HCT116 (cell line): ENCODE results near the gene KBTBD8. TPM values are rescaled to one million over a fixed set of nuclear protein-coding genes. Genes with fewer than 3 reads are reported as not detected.

Experiments
- ATAC-seq: fragments of 200-7000 bp; cut with Tn5 transposase; 2 replicates; pipeline ENCODE4 v1.9.1; 2020; ENCODE audit warnings: mild to moderate bottlenecking, moderate library complexity
- BruUV-seq: library from RNA; stranded (reverse); fragments of 400-500 nt; replicated peaks from 2 replicates; lab custom pipeline; 2021; lab: Mats Ljungman, UMichigan
- CTCF ChIA-PET: fragments of 300-600 bp; sonication (Branson Sonifier 250); formaldehyde crosslinking; loops from one replicate; lab custom pipeline; 2021; ENCODE audit warnings: antibody characterized with exemption; lab: Charles Lee
- POLR2A ChIA-PET: fragments of 300-600, 350-600 bp; sonication (Branson Sonifier 250); formaldehyde crosslinking; loops from one replicate; lab custom pipeline; 2021; ENCODE audit warnings: antibody characterized with exemption; lab: Charles Lee
- RAD21 ChIA-PET, 2 experiments: fragments of 300-600 bp; sonication (Branson Sonifier 250); formaldehyde crosslinking; loops; one replicate each; lab custom pipeline; 2023; ENCODE audit warnings: low total read pairs in 2 of 2; ENCODE audit not compliant: uncharacterized antibody in 2 of 2, unreplicated experiment in 2 of 2, low non-redundant PET in 1 of 2; lab: Charles Lee
- DNase-seq: peaks from one replicate; pipeline ENCODE4 v3.0.0-alpha.2; 2010; ENCODE audit warnings: low read depth, low spot score
- H2AFZ ChIP-seq: fragments of 200-600 bp; shearing (Covaris generic), sonication (generic); 2 replicates; pipeline ENCODE4 v1.6.1; 2017; ENCODE audit warnings: low read depth, mixed run types, mixed read lengths, antibody characterized with exemption, low read length; ENCODE audit not compliant: poor library complexity, severe bottlenecking
- H3K27ac ChIP-seq: 2 replicates; pipeline ENCODE4 v1.5.1; 2012; ENCODE audit warnings: low read depth, low read length
- H3K27me3 ChIP-seq: fragments of 200-600 bp; sonication (generic); 2 replicates; pipeline ENCODE4 v1.6.1; 2016; ENCODE audit warnings: mixed run types, low read length, mixed read lengths; ENCODE audit not compliant: insufficient read depth
- H3K36me3 ChIP-seq, 2 experiments: fragments of 200-500 bp in 1 of 2; fragments of 200-600 bp in 1 of 2; sonication (Bioruptor generic) in 1 of 2; sonication (generic) in 1 of 2; 2 replicates each; pipeline versions ENCODE4 v1.5.1 to v1.6.1; 2014 to 2016; ENCODE audit warnings: low read length in 2 of 2, inconsistent platforms in 1 of 2, mixed read lengths in 1 of 2, mixed run types in 1 of 2; ENCODE audit not compliant: insufficient read depth in 2 of 2, control insufficient read depth in 1 of 2
- H3K4me1 ChIP-seq, 2 experiments: fragments of 200-600 bp in 1 of 2; sonication (generic) in 1 of 2; 2 replicates each; pipeline versions ENCODE4 v1.5.1 to v1.6.1; 2012 to 2017; ENCODE audit warnings: low read length in 2 of 2, inconsistent platforms in 1 of 2, mild to moderate bottlenecking in 1 of 2, mixed read lengths in 1 of 2, mixed run types in 1 of 2, moderate library complexity in 1 of 2; ENCODE audit not compliant: insufficient read depth in 2 of 2, control insufficient read depth in 1 of 2
- H3K4me2 ChIP-seq: fragments of 200-600 bp; sonication (generic); 2 replicates; pipeline ENCODE4 v1.6.1; 2017; ENCODE audit warnings: mixed run types, low read length, mixed read lengths
- H3K4me3 ChIP-seq, 2 experiments: fragments of 200-600 bp in 1 of 2; sonication (generic) in 1 of 2; replicated peaks in 1 of 2; 2 replicates each; pipeline ENCODE4 v1.5.1; 2011 to 2016; ENCODE audit warnings: low read length in 2 of 2, control low read depth in 1 of 2, low read depth in 1 of 2, mild to moderate bottlenecking in 1 of 2, mixed read lengths in 1 of 2, mixed run types in 1 of 2
- H3K79me2 ChIP-seq: fragments of 200-600 bp; sonication (generic); 2 replicates; pipeline ENCODE4 v1.6.1; 2017; ENCODE audit warnings: mild to moderate bottlenecking, mixed run types, low read length, moderate library complexity, mixed read lengths; ENCODE audit not compliant: insufficient read depth
- H3K9ac ChIP-seq: fragments of 200-600 bp; sonication (generic); 2 replicates; pipeline ENCODE4 v1.6.1; 2016; ENCODE audit warnings: low read length, mixed read lengths
- H3K9me2 ChIP-seq: fragments of 200-600 bp; sonication (generic), shearing (Covaris generic); 2 replicates; pipeline ENCODE4 v1.6.1; 2017; ENCODE audit warnings: mixed run types, mild to moderate bottlenecking, moderate library complexity; ENCODE audit not compliant: insufficient read depth
- H3K9me3 ChIP-seq, 2 experiments: fragments of 200-500 bp in 1 of 2; fragments of 200-600 bp in 1 of 2; sonication (Bioruptor generic) in 1 of 2; sonication (generic) in 1 of 2; 2 replicates each; pipeline ENCODE4 v1.6.1; 2014 to 2017; ENCODE audit warnings: low read length in 2 of 2, mixed read lengths in 2 of 2, inconsistent platforms in 1 of 2, low read depth in 1 of 2, mild to moderate bottlenecking in 1 of 2, mixed run types in 1 of 2, moderate library complexity in 1 of 2; ENCODE audit not compliant: control insufficient read depth in 1 of 2, insufficient read depth in 1 of 2
- H4K20me1 ChIP-seq: fragments of 200-600 bp; sonication (generic), shearing (Covaris generic); 2 replicates; pipeline ENCODE4 v1.6.1; 2017; ENCODE audit warnings: mixed run types, mild to moderate bottlenecking, moderate library complexity; ENCODE audit not compliant: insufficient read depth
- CBX3 ChIP-seq: IDR thresholded peaks from 2 replicates; pipeline ENCODE4 v1.6.1; 2012; ENCODE audit warnings: low read depth
- CEBPB ChIP-seq: IDR thresholded peaks from 2 replicates; pipeline ENCODE4 v1.6.1; 2012; ENCODE audit warnings: low read depth
- CTCF ChIP-seq, 3 experiments: fragments of 200-600 bp in 1 of 3; sonication (generic) in 1 of 3; IDR thresholded peaks in 2 of 3; conservative IDR thresholded peaks in 1 of 3; 2 replicates each; pipeline ENCODE4 v1.5.1; 2012 to 2017; ENCODE audit warnings: low read depth in 2 of 3, low read length in 2 of 3, antibody characterized with exemption in 1 of 3, borderline replicate concordance in 1 of 3, control low read depth in 1 of 3, mild to moderate bottlenecking in 1 of 3, mixed read lengths in 1 of 3, mixed run types in 1 of 3, moderate library complexity in 1 of 3; ENCODE audit not compliant: insufficient read depth in 1 of 3
- EGR1 ChIP-seq: IDR thresholded peaks from 2 replicates; pipeline ENCODE4 v1.6.1; 2012; ENCODE audit warnings: low read depth
- ELF1 ChIP-seq: IDR thresholded peaks from 2 replicates; pipeline ENCODE4 v1.6.1; 2012; ENCODE audit warnings: low read depth, borderline replicate concordance
- EZH2 ChIP-seq: fragments of 200-600 bp; sonication (generic); IDR thresholded peaks from 2 replicates; pipeline ENCODE4 v1.6.1; 2017; ENCODE audit warnings: antibody characterized with exemption, mixed run types
- FOSL1 ChIP-seq: IDR thresholded peaks from 2 replicates; pipeline ENCODE4 v1.6.1; 2012; ENCODE audit warnings: low read depth
- JUND ChIP-seq: IDR thresholded peaks from 2 replicates; pipeline ENCODE4 v1.6.1; 2012
- MAX ChIP-seq: IDR thresholded peaks from 2 replicates; pipeline ENCODE4 v1.6.1; 2012
- POLR2A ChIP-seq: IDR thresholded peaks from 2 replicates; pipeline ENCODE4 v1.7.0; 2011; ENCODE audit warnings: borderline replicate concordance; ENCODE audit not compliant: insufficient read depth, insufficient read length; ENCODE audit errors: extremely low read depth
- POLR2AphosphoS5 ChIP-seq: IDR thresholded peaks from 2 replicates; pipeline ENCODE4 v1.6.1; 2011; ENCODE audit warnings: mild to moderate bottlenecking, low read depth, low read length, moderate library complexity
- RAD21 ChIP-seq: IDR thresholded peaks from 2 replicates; pipeline ENCODE4 v1.6.1; 2012; ENCODE audit warnings: low read depth, mild to moderate bottlenecking
- REST ChIP-seq: IDR thresholded peaks from 2 replicates; pipeline ENCODE4 v1.6.1; 2012; ENCODE audit warnings: low read depth
- SIN3A ChIP-seq: IDR thresholded peaks from 2 replicates; pipeline ENCODE4 v1.6.1; 2012; ENCODE audit warnings: low read depth
- SP1 ChIP-seq: IDR thresholded peaks from 2 replicates; pipeline ENCODE4 v1.6.1; 2012; ENCODE audit warnings: low read depth
- SRF ChIP-seq: IDR thresholded peaks from 2 replicates; pipeline ENCODE4 v1.6.1; 2012; ENCODE audit warnings: low read depth
- TCF7L2 ChIP-seq: IDR thresholded peaks from 2 replicates; pipeline ENCODE4 v1.7.0; 2011; ENCODE audit warnings: borderline replicate concordance, inconsistent platforms; ENCODE audit not compliant: insufficient read depth, insufficient read length; ENCODE audit errors: extremely low read depth
- YY1 ChIP-seq: IDR thresholded peaks from 2 replicates; pipeline ENCODE4 v1.6.1; 2011; ENCODE audit warnings: low read length, low read depth, moderate library complexity, mild to moderate bottlenecking; ENCODE audit not compliant: insufficient replicate concordance; ENCODE audit errors: extremely low read depth
- intact Hi-C: fragments of 100-400 bp; cut with micrococcal nuclease; formaldehyde crosslinking; loops from 2 replicates; pipeline ENCODE4 v1.10.0; 2022
- total RNA-seq: library from RNA; stranded (reverse); gene quantifications from one replicate; pipeline ENCODE4 v1.2.1, GENCODE V29; 2021; ENCODE audit not compliant: unreplicated experiment

The KBTBD8 gene
- total RNA-seq, 1 experiment from 2014 or later: 1.4 TPM

- ATAC-seq (no peak), DNase-seq (no peak)
- RAD21 ChIA-PET: no interaction called here
- Histone ChIP-seq H3K4me2 (no peak overlapping the region), H3K36me3 (no peaks in the 10 kb centered on the region), H3K27me3 (no peaks in the 10 kb centered on the region), H3K4me3 (no peak overlapping the region), H3K4me1 (no peaks in the 10 kb centered on the region), H3K9ac (no peak overlapping the region), H2AFZ (no peak overlapping the region), H3K9me3 (no peaks in the 10 kb centered on the region), H3K9me2 (no peaks in the 10 kb centered on the region), H3K79me2 (no peaks in the 10 kb centered on the region), H4K20me1 (no peaks in the 10 kb centered on the region), H3K27ac (no peak overlapping the region)
- intact Hi-C loops: no loop called here
- TF ChIP-seq RAD21 (no peak), TCF7L2 (no peak), ELF1 (no peak), POLR2AphosphoS5 (no peak), REST (no peak), SRF (no peak), JUND (no peak), SIN3A (no peak), FOSL1 (no peak), SP1 (no peak), CBX3 (no peak), POLR2A (no peak), CTCF (IDR thresholded peaks at IDR 0.05 in 2 of 3, conservative IDR thresholded peaks at IDR 0.05 in 1 of 3; ENCODE audit: borderline replicate concordance in 1 of 3, insufficient read depth in 1 of 3, low read depth in 2 of 3, low read length in 2 of 3) (no peak), EZH2 (no peak), YY1 (no peak), EGR1 (no peak), CEBPB (no peak), MAX (no peak)
- CTCF ChIA-PET: no interaction called here
- POLR2A ChIA-PET: no interaction called here
- BruUV-seq: no TSS peak
Observed at GRCh38 chr3:67011414-67012131, 13.5 kb downstream of the KBTBD8 start.
